Mammary epithelial cell (primary cell): Measurements from ENCODE around the gene EXOC3L4.

Experiments used
- CTCF ChIP-seq, 2 donors: IDR thresholded peaks in 1 of 2; conservative IDR thresholded peaks in 1 of 2; 2 replicates each; pipeline ENCODE4 v1.5.1; 2011 to 2012; ENCODE audit warnings: inconsistent platforms in 2 of 2, low read length in 2 of 2, mild to moderate bottlenecking in 2 of 2, control low read depth in 1 of 2, low read depth in 1 of 2; ENCODE audit not compliant: insufficient read depth in 1 of 2; ENCODE audit errors: extremely low read depth in 1 of 2
- EZH2 ChIP-seq: IDR thresholded peaks from 2 replicates; pipeline ENCODE4 v1.6.1; 2012; ENCODE audit warnings: low read length, inconsistent platforms, borderline replicate concordance

DNA sequence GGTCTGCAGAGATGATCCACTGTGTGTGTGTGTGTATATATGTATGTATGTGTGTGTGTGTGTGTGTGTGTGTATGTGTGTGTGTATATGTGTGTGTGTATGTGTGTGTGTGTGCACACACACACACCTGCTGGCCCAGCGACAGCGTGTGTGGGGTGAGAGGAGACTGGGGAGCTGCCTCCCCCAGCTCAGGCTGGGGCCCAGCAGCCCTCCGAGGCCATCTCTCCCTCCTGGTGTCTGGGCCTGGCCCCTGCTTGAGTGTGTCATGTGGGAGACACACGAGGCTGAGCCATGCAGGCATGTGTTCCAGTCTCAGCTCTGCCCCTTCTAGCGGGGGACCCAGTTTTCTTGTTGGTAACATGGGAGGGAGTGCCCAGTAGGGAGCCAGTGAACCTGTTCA lies 18.8 kb downstream of the EXOC3L4 start:
- TF ChIP-seq EZH2 (no peak), CTCF (conservative IDR thresholded peaks at IDR 0.05 in 1 of 2, IDR thresholded peaks at IDR 0.05 in 1 of 2; ENCODE audit: extremely low read depth in 1 of 2, insufficient read depth in 1 of 2, low read depth in 1 of 2, low read length in 2 of 2) (no peak)
